ENCODE measurements around the gene KIF1A.

GRCh38 chr2:240716130-240716798 lies 103.8 kb downstream of the KIF1A start:
- TF ChIP-seq, protein P1, sequence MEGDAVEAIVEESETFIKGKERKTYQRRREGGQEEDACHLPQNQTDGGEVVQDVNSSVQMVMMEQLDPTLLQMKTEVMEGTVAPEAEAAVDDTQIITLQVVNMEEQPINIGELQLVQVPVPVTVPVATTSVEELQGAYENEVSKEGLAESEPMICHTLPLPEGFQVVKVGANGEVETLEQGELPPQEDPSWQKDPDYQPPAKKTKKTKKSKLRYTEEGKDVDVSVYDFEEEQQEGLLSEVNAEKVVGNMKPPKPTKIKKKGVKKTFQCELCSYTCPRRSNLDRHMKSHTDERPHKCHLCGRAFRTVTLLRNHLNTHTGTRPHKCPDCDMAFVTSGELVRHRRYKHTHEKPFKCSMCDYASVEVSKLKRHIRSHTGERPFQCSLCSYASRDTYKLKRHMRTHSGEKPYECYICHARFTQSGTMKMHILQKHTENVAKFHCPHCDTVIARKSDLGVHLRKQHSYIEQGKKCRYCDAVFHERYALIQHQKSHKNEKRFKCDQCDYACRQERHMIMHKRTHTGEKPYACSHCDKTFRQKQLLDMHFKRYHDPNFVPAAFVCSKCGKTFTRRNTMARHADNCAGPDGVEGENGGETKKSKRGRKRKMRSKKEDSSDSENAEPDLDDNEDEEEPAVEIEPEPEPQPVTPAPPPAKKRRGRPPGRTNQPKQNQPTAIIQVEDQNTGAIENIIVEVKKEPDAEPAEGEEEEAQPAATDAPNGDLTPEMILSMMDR (IDR thresholded peaks at IDR 0.05; ENCODE audit: poor library complexity, severe bottlenecking) = no peak
- TF ChIP-seq, protein P2, sequence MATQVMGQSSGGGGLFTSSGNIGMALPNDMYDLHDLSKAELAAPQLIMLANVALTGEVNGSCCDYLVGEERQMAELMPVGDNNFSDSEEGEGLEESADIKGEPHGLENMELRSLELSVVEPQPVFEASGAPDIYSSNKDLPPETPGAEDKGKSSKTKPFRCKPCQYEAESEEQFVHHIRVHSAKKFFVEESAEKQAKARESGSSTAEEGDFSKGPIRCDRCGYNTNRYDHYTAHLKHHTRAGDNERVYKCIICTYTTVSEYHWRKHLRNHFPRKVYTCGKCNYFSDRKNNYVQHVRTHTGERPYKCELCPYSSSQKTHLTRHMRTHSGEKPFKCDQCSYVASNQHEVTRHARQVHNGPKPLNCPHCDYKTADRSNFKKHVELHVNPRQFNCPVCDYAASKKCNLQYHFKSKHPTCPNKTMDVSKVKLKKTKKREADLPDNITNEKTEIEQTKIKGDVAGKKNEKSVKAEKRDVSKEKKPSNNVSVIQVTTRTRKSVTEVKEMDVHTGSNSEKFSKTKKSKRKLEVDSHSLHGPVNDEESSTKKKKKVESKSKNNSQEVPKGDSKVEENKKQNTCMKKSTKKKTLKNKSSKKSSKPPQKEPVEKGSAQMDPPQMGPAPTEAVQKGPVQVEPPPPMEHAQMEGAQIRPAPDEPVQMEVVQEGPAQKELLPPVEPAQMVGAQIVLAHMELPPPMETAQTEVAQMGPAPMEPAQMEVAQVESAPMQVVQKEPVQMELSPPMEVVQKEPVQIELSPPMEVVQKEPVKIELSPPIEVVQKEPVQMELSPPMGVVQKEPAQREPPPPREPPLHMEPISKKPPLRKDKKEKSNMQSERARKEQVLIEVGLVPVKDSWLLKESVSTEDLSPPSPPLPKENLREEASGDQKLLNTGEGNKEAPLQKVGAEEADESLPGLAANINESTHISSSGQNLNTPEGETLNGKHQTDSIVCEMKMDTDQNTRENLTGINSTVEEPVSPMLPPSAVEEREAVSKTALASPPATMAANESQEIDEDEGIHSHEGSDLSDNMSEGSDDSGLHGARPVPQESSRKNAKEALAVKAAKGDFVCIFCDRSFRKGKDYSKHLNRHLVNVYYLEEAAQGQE (IDR thresholded peaks at IDR 0.05; ENCODE audit: borderline replicate concordance) = no peak
- no peak for TF ChIP-seq POLR2AphosphoS5 (IDR thresholded peaks at IDR 0.05)
